ENCODE data around the gene PDGFB.

Gene PDGFB

DNA sequence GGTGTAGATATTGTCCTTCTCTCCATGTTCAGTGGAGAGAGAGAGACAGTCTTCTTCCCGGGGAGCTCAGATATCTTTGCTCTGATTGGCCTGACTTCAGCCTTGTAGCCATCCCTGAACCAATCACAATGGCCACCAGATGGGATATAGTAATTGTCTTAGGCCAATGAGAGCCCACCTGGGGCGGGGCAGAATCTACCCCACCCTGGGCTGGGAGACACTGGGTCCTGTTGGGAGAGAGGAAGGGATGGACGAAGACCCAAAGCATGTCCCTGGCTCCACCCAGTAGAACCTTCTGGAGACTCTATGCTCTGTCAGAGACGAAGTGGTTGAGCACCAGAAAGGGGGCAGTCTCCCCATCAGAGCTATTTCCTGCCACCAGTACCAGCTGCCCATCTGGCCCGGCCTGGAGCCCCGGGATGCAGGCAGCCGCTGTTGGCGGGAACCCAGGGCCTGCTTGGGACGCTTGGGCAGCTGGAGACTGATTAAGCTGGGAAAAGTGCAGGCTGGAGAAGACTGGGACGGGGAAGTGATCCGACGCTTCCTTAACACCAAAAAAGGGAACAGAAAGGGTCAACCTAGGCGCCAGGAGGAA, 60.7 kb downstream of the PDGFB start:
- no peak overlapping the region for H3K4me3 ChIP-seq (ENCODE audit: low read depth, low read length)
- no peak for DNase-seq (ENCODE audit: low read depth)
- TF ChIP-seq CTCF (IDR thresholded peaks at IDR 0.05; ENCODE audit: low read depth, low read length, missing control alignments): no peak

DNA sequence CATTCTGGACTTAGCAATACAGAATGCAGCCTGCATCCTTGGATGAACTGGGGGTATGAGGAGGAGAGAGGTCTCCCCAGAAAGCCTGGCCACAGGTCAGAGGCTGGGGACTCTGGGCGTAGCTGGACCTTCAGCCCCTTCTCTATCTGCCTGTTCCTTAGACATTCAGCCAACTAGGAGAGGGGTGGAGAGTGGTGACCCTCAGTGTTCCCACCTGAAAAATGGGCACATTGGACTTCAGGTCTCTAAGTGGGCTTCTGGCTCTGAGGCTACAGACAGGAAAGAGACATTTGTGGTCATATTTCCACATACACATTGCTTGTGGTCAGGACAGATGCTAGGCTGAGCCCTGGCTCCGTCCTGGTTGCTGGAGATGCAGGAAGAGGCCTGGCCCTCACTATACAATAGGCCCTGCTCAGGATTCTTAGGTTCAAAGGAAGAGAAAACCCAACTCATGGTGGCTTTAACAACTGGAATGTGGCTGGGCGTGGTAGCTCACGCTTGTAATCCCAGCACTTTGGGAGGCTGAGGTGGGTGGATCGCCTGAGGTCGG, 62.2 kb downstream of the PDGFB start:
- H3K4me3 ChIP-seq (ENCODE audit: low read depth, low read length): no peak overlapping the region
- TF ChIP-seq CTCF (IDR thresholded peaks at IDR 0.05; ENCODE audit: low read depth, low read length, missing control alignments): no peak
- DNase-seq (ENCODE audit: low read depth): no peak

DNA sequence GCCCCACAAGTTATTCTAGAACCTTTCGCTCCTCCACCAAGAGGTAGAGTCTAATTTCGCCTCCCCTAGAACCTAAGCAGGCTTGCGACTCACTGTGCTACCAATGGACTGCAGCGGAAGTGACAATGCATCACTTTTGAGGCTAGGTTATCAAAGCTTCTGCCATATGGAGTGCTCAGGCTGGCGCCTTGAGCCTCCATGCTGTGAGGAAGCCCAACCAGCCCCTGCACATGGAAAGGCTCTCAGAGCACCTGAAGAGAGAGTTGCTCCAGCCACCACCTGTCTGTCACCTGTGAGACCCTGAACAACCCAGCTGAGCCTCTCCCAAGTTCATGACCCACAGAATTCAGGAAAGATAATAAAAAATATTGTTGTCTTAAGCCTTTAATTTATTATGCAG, 63.0 kb downstream of the PDGFB start:
- no peak overlapping the region for H3K4me3 ChIP-seq (ENCODE audit: low read depth, low read length)
- no peak for TF ChIP-seq CTCF (IDR thresholded peaks at IDR 0.05; ENCODE audit: low read depth, low read length, missing control alignments)
- DNase-seq (ENCODE audit: low read depth): no peak

GRCh38 chr22:39181356-39181755, 63.4 kb downstream of the PDGFB start:
- TF ChIP-seq CTCF (IDR thresholded peaks at IDR 0.05; ENCODE audit: low read depth, low read length, missing control alignments): no peak
- no peak for DNase-seq (ENCODE audit: low read depth)

GRCh38 chr22:39179841-39180335, 64.9 kb downstream of the PDGFB start:
- DNase-seq (ENCODE audit: low read depth): no peak
- no peak for TF ChIP-seq CTCF (IDR thresholded peaks at IDR 0.05; ENCODE audit: low read depth, low read length, missing control alignments)
- H3K4me3 ChIP-seq (ENCODE audit: low read depth, low read length): no peak overlapping the region

More at GRCh38 chr22:39181356-39181755, 63.4 kb downstream of the PDGFB start:
- H3K4me3 ChIP-seq (ENCODE audit: low read depth, low read length): no peak overlapping the region

DNA sequence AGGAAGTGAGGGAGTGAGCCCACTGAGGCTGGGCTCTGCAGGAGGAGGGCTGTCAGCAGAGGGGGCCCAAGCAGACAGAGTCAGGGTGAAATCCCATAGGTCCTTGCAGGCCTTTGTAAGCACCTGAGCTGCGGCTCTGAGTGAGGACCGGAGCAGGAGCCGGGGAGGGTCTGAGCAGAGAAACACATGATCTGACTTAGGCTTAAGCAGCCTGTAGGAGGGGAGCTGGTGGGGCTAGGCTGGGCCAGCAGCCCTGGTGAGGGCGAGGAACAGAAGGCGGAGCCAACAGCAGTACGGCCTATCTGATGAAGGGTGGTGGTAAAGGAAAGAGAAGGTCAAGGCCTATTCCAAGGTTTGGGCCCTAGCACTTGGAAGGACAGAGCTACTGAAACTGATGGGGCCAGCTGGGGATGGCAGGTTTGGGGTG, 65.4 kb downstream of the PDGFB start:
- H3K4me3 ChIP-seq (ENCODE audit: low read depth, low read length): no peak overlapping the region
- TF ChIP-seq CTCF (IDR thresholded peaks at IDR 0.05; ENCODE audit: low read depth, low read length, missing control alignments): no peak
- no peak for DNase-seq (ENCODE audit: low read depth)
